GM18508 (cell line): ENCODE measurements around the gene OPN4.
"Not testable (repeated sequence)": the region's sequence is repeated elsewhere in the genome, so short reads cannot be mapped to it uniquely, and the experiment has no call there.

ENCODE experiments used
- ATAC-seq: cut with Tn5 transposase; IDR thresholded peaks from one replicate; pipeline ENCODE4 v1.9.1; 2021; ENCODE audit warnings: moderate number of reproducible peaks; ENCODE audit not compliant: insufficient read depth, unreplicated experiment

Gene OPN4, protein sequence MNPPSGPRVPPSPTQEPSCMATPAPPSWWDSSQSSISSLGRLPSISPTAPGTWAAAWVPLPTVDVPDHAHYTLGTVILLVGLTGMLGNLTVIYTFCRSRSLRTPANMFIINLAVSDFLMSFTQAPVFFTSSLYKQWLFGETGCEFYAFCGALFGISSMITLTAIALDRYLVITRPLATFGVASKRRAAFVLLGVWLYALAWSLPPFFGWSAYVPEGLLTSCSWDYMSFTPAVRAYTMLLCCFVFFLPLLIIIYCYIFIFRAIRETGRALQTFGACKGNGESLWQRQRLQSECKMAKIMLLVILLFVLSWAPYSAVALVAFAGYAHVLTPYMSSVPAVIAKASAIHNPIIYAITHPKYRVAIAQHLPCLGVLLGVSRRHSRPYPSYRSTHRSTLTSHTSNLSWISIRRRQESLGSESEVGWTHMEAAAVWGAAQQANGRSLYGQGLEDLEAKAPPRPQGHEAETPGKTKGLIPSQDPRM

DNA sequence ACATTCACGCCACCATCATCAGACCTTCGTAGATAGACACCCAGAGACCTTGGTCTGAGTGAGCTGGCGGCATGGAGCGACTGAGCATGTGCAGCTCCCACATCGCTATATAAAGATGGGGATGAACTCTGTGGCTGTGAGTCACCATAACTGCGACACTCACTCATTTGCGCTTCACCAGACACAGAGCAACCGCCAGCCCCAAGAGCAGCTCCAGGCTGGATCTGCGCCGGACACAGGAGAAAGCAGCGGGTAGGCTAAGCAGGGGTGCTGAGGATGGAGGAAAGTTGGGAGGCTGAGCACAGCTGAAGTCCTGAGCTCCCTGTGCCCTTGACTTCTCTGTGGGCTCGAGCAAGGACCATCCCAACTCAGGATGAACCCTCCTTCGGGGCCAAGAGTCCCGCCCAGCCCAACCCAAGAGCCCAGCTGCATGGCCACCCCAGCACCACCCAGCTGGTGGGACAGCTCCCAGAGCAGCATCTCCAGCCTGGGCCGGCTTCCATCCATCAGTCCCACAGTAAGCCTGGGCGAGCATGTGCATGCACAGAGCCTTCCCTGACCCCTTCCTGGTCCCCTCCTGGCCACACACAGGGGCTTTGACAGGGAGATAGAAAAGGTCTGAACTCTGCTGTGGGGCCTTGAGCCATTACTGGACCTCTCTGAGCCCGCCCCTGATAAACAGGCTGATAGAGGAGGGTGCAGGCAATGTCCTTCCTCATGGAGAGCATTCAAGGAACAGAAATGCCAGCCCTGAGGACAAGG, at the start of gene OPN4:
TSS of gene OPN4 (plus strand) at position 137 of the 762 bp plus-strand sequence. CDS start at position 374, 237 bp downstream.
- ATAC-seq = no peak

DNA sequence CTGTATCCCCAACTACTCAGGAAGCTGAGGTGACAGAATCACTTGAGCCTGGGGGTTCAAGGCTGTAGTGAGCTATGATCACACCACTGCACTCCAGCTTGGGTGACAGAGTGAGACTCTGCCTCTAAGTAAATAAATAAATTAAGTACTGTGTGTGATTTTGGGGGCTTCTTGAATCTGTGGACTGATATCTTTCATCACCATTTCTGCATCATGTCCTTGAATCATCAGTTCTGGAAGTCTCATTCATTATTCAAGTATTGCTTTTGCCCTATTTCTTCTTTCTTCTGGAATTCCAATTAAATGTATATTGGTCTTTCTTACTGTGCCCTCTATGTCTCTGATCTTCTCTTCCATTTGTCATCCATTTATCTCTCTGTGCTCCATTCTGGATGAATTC, 46.7 kb upstream of the OPN4 start:
- no peak for ATAC-seq

DNA sequence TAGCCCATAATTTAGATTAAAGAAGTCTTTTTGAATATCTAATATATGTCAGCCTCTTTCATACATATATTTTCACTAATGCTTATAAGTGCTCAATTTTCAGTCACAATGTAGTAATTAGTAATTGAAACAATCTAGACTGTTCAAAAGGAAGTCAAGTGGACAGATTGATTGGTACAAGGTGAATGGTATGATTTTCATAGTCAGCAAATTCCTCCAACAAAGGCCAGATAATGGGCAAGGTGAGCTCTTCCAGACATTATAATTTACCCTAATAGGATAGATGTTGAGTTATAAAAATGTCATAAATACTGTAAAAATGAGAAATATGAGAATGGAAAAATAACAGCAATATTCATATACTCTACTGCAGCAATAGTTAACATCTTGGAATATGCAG, 44.4 kb upstream of the OPN4 start:
- ATAC-seq = no peak

DNA sequence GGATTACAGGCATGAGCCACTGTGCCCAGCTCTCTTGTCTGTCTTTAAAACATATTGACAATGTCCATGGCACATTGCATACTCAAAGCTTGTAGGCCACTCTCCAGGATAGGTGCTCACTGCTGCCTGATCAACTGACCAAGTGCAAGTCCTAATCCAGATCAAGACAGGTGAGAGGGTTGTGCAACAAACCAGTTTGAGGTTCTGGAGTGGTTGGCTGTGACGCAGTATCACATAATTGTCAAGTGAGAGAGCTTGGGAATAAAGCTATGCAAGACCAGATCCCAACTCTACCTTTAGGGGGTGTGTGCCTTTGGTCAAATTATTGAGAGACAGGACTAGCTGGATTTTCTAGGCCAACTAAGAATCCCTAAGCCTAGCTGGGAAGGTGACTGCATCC, 43.0 kb upstream of the OPN4 start:
- ATAC-seq = no peak

DNA sequence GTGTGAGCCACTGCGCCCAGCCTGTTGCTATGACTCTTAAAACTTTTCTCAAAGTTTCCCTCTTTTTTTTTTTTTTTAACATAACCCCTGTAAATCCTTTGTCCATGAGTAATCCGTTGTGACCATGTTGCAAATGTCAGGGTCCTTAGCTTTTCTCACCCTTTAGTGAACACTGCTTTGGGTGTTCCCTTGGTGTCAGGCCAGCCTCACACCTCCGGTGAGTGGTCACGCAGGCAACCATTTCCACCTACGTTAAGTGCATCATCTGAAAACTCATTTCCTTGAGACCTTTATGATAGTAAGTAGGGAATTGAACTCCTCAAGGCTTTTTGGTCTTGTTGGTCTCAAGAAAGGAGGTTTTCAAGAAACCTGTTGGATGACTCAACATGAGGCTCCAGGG, 41.3 kb upstream of the OPN4 start:
- no peak for ATAC-seq

DNA sequence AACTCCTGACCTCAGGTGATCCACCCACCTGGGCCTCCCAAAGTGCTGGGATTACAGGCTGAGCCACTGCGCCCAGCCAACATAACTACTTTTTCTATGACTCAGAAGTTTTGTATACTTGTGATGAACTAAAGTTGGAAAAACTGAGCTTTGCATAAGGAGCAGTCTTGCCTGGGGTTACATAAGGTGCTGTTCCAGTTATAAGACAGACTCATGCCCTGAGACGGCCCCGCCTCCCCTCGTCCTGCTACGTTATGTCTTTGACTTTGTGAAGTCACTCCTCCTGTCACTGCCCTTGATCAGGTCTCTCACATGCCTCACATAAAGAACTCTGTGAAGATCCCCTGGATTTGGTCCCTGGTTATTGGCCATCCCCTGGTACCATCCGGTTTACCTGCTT, 40.4 kb upstream of the OPN4 start:
- ATAC-seq = no peak

DNA sequence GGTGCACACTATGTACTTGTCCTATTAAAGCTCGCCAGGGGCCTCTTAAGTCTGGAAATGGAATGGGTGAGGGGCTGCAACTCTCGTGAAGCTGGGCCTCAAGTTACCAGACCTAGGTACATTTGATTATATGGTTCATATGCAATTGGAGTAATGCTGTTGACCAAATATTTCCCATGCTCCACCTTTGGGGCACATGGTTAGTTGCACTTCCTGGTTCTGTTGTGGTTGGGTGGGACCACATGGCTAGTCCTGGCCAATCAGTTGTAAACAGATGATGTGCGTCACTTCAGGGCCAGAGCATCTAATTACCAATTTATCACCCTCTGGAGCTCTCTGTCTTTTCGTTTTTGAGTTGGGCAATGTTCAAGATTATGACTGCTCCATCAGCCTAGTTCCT, 39.5 kb upstream of the OPN4 start:
- ATAC-seq = no peak

DNA sequence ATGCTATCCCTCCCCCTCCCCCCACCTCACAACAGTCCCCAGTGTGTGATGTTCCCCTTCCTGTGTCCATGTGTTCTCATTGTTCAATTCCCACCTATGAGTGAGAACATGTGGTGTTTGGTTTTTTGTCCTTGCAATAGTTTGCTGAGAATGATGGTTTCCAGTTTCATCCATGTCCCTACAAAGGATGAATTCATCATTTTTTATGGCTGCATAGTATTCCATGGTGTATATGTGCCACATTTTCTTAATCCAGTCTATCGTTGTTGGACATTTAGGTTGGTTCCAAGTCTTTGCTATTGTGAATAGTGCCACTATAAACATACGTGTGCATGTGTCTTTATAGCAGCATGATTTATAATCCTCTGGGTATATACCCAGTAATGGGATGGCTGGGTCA, 37.1 kb upstream of the OPN4 start:
- not testable (repeated sequence) for ATAC-seq

DNA sequence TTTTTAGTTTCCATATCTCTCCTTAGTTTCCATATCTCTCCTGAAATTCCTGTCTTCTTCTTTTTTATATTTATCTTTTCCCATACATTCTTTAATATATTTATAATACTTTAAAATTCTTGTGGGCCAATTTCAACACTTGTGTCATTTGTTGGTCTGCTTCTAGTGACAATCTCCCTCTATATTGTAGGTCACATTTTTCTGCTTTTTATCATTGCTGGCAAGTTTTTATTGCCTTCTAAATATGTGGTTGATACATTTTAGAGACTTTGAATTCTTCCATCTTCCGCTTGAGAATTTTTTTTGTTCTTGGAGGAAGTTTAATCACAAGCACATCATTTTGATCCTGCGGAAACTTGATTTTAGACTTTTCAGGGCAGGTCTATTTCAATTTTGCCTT, 26.0 kb upstream of the OPN4 start:
- ATAC-seq = no peak

DNA sequence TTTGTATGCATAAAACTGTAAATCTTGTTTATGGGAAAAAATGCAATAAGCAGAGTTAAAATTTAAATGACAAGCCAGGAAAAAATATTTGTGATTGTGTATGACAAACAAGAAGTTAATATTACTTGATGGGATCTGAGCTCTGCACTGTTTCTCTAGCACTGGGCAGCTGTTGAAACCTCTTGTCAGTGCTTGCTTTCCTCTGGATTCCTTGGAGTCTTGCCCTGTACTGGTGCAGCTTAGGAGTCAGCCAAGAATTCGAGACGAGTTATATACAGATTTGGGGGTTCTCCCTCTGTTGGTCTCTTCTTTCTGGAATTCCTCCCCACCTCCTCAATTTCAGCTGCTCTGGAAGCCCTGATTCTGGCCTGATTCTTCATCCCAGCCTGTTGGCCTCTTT, 24.3 kb upstream of the OPN4 start:
- ATAC-seq = no peak

DNA sequence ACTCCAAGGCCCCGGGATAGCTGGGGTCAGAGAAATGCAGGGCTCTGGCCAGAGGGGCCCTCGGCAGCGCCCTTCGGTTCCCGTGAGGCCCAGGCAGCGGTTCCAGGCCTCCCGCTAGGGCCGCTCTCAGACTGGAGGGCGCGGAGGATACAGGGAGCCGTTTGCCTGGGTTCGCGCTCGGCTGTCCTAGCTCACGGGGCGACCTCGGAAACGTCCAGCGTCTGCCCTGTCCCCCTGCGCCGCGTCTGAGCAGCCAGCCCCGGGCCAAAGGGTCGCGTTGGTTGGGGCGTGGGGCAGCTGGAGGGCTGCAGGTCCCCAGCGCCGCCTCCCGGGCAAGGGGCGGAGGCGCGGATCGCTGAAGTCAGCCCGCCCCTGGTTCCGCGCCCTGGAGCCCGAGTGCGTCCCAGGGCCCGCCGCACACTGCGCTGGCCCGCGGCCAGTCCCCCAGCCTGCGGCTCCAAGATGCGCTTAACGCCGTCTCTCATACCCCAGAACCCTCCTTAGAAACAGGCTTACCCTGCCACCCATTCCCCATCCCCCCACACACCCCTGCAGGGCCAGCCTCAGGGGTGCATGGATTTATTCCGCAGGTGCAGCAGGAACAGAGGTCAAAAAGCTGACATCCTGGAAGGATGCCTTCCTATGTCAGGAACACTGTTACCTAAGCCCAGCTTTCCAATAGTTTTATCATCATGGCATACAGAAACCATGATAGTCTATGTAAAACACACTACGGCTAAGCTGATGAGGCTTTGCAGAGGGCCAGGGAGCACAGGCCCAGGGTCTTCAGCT, 22.1 kb upstream of the OPN4 start:
- no peak for ATAC-seq

DNA sequence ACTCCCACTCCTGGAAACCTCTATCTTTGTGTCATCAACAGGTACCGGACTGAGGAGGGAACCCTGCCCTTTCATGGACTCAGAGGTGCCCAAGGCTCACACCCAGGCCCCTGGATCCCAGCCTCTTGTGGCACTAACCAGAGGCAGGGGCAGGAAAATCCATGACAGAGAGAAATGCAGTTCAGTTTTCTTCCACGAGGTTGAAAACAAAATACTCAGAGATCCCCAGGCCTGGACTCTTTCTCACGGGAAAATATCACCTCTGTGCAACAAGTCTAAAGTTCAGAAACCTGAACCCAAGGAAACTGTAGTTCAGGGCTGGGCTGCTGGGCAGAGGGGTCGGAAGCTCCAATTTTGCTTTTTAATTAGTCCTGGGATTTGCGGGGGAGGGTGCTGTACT, 21.4 kb upstream of the OPN4 start:
- ATAC-seq = no peak

DNA sequence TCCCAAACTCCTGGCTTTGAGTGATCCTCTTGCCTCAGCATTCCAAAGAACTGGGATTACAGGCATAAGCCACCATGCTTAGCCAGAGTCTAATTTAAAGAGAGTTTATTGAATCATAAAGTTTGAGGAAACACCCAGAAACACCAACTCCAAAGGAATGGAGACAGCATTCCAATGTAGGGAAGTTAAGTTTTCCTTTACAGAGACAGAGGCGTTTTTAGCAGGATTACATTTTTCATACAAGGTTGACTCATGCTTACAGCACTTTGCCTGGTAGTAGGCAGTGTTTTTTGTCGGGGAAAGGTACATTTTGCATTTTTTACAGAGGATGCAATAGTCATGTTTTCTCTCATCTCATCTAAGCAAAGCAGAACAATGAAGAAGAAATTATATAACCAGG, 18.9 kb upstream of the OPN4 start:
- no peak for ATAC-seq

DNA sequence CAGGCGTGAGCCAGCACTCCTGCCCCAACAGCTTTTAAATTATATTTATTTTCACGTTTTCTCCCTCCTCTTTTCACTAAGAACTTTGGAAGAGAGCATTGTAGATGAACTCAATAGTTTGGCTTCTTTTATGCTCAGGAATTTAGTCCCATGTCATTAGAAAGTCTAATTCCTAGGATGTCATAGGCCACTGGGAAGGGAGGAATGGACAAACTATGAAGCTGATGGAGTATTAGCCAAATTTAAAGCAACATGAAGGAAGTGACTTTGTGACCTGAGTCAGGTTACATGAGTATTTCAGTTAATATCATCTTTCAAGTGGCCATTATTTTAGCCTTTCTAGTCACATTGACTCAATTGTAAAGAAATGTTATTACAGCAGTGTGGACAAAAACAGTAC, 18.0 kb upstream of the OPN4 start:
- no peak for ATAC-seq

DNA sequence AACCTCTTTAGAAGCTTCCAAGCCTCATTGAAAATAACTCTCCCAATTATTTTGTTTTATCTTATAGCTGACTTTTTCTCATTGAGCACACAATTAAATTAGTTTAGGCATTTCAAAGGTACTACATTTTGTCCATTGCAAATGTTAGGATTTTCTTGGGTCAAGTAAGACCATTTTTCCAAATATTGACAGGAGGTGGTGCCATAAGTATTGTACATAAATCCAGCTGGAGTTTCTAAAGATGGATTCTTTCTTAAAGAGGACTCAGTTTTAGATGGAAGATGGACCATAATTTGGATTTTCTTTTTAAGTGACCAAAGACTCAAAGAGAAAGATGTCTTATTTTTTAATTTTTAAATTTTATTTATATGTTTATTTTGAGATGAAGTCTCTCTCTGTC, 12.3 kb upstream of the OPN4 start:
- ATAC-seq = no peak

DNA sequence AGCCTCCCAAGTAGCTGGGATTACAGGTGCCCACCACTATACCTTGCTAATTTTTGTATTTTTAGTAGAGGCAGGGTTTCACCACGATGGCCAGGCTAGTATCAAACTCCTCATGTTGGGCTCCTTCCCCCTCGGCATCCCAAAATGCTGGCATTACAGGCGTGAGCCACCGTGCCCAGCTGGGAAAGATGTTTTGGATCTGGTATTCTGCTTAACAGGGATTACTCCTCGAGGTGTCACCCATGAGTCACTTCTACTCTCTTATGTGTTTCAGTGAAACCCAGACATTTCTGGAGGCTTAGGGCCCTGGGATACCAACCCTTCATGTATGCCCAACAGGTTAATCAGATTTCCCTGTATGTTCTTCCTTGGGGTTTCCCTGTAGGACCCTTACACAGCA, 11.8 kb upstream of the OPN4 start:
- ATAC-seq = no peak

DNA sequence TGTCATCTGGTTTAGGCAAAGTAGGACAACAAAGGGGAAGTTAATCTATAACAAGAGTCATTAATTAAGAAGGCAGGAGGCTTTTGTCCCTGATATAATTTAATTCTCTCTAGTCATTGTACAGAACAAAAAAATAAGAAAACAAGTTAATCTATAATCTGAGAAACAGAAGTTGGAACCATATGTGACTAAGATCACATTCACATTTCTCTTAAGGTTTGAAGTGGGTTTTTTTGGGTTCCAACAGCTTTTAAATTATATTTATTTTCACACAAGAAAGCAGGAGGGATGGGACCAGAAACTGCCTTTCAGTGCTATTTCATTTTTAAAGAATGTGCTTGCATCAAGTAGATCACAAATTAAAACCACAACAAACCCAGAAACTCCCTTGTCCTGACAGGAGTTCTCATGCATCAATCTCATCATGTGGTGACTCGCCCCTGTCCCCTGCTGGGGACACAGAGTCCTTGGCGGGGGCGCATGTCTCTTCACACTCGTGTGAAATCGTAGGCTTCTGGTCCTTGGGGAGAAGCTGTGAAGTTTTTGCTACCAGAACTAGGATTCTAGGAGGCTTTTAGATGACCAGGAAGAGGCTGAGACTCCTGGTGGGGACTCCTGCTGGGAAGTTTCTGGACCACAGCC, 10.1 kb upstream of the OPN4 start:
- ATAC-seq = no peak

DNA sequence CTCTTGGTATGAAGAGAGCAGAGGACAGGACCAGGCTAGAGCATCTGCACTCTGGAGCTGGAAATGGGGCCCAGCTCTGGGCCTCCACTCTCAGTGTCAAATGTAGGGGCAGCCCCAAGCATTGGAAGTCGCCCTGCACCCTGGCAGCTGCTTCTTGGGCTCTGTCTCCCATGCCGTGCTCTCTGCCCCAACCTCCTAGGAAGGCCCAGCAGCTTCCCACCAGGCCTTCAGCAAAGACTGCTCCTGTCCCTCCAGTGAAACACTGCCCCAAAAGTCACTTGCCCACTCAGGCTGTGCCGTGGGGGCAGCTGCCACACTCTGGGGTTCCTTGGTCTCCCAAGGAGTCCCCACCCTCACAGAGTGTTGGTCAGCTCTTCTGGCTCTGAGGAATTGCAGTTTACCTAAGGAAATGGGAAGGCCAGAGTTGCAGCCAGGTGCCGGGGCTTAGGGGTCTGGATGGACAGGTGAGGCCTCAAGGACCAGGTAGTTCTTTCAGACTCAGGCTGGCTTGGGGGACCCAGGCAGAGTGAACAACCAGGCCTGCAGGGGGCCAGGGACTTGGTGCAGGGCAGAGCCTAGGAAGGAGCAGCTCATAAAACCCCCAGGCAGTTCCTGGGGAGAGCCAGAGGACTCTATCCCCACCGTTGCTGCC, 9.4 kb upstream of the OPN4 start:
- no peak for ATAC-seq

DNA sequence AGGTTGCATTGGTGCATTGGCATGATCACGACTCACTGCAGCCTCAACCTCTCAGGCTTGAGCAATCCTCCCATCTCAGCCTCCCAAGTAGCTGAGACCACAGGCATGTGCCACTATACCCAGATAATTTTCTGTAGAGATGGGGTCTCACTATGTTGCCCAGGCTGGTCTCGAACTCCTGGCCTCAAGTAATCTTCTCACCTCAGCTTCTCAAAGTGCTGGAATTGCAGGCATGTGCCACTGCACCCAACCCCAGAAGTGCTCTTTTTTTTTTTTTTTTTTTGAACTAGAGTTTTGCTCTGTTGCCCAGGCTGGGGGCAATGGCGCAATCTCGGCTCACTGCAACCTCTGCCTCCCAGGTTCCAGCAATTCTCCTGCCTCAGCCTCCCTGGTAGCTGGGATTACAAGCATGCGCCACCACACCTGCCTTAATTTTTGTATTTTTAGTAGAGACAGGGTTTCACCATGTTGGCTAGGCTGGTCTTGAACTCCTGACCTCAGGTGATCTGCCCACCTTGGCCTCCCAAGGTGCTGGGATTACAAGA, 8.7 kb upstream of the OPN4 start:
- ATAC-seq = not testable (repeated sequence)

DNA sequence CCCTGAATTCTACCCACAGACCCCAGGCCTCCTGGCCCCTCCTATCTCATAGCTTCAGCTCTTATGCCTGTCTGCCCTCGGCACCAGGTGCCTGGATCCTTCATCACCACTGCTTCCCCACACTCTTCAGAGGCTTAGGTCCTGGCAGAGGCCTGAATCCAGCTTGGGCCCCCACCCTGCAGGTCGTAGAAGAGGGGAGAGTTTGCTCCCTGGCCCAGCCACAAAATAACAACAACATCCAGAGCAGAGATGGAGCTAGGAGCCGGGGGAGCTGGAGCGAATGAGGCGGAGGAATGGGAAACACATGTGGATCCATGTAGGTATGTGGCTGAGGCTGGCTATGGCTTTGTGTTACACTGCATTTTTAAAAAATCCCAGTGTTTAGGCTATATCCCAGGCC, 7.8 kb upstream of the OPN4 start:
- no peak for ATAC-seq
